ENCODE data around the gene TFAP2A.

DNA sequence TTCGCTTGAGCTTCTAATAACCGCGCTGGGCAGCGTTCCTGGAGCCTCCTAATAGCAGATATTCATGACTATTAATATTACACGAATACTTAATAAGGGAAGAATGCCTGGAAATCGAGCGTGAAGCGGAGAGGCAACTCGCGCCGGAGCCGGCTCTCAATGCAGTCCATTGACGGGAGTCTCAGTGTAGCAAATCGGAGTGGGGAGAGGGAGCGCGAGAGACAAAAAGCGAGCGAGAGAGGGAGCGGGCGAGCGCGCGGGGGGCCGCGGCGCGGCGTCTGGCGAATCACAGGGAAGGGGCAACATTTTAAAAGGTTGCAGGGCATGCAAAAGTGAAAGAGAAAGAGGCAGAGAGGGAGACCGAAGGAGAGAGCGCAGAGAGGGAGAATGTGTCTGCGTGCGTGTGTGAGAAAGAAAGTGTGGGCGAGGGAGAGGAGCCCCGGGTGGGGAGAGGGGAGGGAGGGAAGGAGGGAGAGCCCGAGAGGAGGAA is 2.9 kb downstream of the TFAP2A start:
- TF ChIP-seq, protein P1, sequence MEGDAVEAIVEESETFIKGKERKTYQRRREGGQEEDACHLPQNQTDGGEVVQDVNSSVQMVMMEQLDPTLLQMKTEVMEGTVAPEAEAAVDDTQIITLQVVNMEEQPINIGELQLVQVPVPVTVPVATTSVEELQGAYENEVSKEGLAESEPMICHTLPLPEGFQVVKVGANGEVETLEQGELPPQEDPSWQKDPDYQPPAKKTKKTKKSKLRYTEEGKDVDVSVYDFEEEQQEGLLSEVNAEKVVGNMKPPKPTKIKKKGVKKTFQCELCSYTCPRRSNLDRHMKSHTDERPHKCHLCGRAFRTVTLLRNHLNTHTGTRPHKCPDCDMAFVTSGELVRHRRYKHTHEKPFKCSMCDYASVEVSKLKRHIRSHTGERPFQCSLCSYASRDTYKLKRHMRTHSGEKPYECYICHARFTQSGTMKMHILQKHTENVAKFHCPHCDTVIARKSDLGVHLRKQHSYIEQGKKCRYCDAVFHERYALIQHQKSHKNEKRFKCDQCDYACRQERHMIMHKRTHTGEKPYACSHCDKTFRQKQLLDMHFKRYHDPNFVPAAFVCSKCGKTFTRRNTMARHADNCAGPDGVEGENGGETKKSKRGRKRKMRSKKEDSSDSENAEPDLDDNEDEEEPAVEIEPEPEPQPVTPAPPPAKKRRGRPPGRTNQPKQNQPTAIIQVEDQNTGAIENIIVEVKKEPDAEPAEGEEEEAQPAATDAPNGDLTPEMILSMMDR (IDR thresholded peaks at IDR 0.05) = no peak
- no peak for TF ChIP-seq POLR2A (IDR thresholded peaks at IDR 0.05)
